Stimulated activated CD8-positive, alpha-beta memory T cell treated with anti-CD3 and anti-CD28 coated beads, Interleukin-15, amount 100 ng/mL, for 48 hours (primary cell): ENCODE results near the gene ATF7IP2.
"Not testable (repeated sequence)": the region's sequence is repeated elsewhere in the genome, so short reads cannot be mapped to it uniquely, and the experiment has no call there.

Source experiments
- DNase-seq, 2 donors: peaks; one replicate each; pipeline ENCODE4 v3.0.0-alpha.2; 2020; ENCODE audit warnings: low read depth in 2 of 2

Gene ATF7IP2, protein sequence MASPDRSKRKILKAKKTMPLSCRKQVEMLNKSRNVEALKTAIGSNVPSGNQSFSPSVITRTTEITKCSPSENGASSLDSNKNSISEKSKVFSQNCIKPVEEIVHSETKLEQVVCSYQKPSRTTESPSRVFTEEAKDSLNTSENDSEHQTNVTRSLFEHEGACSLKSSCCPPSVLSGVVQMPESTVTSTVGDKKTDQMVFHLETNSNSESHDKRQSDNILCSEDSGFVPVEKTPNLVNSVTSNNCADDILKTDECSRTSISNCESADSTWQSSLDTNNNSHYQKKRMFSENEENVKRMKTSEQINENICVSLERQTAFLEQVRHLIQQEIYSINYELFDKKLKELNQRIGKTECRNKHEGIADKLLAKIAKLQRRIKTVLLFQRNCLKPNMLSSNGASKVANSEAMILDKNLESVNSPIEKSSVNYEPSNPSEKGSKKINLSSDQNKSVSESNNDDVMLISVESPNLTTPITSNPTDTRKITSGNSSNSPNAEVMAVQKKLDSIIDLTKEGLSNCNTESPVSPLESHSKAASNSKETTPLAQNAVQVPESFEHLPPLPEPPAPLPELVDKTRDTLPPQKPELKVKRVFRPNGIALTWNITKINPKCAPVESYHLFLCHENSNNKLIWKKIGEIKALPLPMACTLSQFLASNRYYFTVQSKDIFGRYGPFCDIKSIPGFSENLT

DNA sequence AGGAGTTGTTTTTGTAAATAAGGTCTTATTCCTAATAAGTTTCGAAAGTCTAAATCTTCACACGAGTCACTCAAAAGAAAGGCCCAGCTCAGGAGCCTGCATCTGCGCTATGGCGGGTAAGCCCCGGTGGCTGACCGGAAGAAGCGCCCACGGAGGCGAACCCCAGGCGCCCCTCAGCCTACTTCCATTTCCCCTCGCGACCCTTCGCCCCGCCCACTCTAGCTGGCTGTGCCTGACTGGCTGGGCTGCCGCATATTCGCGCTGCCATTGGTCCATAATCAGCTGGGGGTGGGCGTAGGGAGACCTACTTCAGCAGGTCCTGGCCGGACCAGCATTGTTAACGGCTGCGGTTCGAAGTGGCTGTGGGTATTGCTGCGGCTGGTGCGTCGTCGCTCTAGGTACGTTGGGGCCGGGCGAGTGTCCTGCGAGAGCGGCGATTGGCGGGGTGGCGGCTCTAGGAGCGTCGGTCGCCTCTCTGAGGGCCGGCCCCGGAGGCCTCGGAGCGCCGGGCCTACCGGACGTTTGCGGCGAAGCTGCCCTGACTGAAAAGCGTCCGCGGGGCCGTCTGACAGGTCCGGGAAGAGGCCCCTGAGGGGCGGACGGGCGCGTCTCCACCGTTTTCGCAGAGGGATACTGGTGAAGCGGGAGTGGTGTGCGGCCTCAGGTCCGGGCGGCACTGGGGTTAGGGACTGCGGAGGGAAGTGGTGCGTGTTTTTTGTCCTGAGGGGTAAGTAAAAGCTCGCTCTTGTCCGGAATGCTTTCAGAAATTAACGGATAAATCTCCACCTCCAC lies at the start of gene ATF7IP2:
ATF7IP2 (plus strand) TSS at position 337 of the 792 bp plus-strand sequence. CDS start 44,560 bp downstream, outside the sequence.
- DNase-seq, result peak; percentile 86 to 90

DNA sequence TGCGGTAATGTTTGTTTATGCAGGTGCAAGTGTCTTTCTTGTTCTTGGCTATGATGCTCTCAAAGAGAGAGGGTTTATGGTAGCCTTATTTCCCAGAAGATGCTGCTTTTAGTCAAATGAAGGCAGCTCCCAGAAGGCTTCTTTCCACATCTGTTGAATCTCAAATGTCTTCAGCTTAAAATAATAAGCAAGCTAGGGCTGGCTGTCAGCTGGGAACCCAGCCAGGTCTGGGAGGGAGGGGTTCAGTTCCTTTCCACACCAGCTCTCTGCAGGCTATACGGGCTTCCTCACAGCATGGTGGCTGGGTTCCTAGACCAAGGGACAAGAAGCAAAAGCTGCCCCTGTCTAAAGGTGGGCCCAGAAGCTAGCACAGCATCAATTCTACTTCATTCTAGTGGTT lies 47.4 kb upstream of the ATF7IP2 start:
- DNase-seq, result no peak

DNA sequence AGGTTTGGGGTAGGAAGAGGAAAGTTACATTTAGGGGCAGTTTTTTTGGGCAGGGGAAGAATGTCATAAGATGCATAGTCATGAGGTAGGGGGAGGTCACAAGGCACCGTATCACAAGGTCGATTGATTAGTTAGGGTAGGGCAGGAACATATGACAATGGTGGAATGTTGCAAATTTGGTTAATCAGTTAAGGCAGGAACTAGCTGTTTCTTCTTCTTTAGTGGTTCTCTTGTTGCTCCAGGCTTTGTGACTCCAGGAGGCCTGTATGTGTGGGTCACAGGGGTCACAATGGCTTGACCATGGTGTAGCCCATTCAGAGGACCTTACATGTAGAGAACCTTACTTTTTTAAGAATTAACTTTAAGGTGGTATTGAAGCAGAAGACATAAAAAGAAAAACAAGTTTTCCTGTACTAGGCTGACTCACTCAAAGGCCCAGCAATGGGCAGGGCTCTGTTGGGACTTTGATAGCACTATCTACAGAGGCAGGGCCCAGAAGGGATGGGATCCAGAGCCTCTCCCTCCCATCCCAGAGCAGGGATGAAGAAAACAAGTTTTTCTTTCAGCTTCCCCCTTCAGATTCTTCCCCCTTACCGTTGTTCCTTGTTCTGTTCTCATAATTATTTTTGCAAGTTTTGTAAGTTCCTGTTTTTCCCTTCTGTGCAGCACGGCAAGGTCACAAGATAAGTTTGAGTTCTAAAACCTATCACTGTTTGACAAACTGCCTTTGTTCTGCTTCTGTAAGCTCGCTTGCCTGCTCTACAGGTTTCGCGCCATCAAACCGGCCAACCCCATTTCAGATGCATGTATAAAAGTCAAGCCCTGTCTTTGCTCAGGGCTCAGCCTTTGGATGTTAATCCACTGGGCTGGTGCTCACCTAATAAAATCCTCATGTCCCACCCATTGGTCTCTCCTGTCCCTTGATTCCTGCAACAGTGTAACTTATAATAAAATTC lies 45.8 kb upstream of the ATF7IP2 start:
- no peak for DNase-seq

DNA sequence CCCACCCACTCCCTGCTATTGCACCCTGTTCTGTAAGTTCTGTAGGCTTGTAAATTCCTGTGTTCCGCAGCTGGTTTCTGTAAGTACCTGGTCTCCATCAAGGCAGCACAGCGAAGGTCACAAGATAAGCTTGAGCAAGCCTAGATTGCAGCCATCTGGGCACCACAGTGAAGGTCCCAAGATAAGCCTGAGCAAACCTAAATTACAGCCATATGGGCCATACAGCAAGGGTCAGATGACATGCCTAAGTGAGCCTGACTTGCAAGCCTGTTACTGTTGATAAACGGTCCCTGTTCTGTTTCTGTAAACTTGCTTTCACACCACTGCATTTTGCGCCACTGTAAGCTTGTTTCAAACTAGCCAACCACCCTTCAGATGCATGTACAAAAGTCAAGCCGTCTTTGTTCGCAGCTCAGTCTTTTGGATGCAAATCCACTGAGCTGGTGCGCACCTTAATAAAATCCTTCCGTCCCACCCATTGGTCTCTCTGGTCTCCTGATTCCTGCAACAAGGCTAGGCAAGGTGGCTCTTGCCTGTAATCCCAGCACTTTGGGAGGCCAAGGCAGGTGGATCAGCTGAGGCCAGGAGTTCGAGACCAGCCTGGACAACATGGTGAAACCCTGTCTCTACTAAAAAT lies 42.6 kb upstream of the ATF7IP2 start:
- no peak for DNase-seq

DNA sequence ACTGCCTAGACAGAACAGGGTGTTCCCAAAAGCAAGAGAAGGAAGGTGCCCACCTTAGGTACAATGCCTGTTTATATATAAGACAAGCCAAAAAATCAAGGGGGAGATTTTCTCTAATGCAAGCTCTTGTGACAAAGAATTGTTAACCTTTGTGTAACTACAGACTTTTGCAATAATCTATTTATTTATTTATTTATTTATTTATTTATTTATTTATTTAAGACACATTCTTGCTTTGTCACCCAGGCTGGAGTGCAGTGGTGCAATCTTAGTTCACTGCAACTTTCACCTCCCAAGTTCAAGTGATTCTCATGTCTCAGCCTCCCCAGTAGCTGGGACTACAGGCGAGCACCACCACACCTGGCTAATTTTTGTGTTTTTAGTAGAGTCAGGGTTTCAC lies 41.2 kb upstream of the ATF7IP2 start:
- DNase-seq, result not testable (repeated sequence)

DNA sequence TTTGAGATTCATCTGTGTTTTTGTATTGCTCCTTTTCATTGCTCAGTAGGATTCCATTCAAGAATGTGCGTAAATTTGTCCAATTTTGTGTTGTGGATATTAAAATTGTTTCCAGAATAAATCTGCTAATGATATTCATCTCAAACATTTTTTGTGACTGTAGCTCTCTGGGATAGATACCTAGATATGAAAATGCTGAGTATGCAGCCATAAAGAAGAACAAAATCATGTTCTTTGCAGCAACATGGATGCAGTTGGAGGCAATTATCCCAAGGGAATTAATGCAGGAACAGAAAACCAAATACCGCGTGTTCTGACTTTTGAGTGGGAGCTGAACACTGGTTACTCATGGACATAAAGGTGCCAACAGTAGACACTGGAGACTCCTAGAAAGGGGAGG lies 40.2 kb upstream of the ATF7IP2 start:
- no peak for DNase-seq

DNA sequence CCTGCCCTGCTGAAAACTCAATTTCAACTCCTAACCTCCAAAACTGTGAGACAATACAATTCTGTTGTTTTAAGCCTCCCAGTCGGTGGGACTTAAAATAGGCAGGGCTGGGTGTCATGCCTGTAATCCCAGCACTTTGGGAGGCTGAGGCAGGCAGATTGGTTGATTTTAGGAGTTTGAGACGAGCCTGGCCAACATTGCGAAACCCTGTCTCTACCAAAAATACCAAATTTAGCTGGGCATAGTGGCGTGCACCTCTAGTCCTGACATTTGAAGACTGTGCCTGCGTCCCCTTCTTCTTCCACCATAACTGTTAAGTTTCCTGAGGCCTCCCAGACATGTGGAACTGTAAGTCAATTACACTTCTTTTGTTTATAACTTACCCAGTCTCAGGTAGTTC lies 36.0 kb upstream of the ATF7IP2 start:
- DNase-seq, result no peak

DNA sequence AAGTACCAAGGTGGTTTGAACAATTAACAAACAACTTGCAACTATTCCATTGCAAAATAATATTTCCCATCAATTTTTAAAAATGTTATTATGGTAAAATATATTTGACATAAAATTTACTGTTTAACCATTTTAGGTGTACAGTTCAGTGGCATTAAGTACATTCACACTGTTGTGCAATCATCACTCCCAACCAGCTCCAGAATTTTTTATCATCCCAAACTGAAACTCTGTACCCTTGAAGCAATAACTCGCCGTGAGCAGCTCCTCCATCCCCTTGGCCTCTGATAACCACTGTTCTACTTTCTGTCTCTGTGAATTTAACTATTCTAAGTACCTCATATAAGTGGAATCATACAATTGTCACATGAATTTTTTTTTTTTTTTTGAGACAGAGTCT lies 33.6 kb upstream of the ATF7IP2 start:
- DNase-seq, result no peak

DNA sequence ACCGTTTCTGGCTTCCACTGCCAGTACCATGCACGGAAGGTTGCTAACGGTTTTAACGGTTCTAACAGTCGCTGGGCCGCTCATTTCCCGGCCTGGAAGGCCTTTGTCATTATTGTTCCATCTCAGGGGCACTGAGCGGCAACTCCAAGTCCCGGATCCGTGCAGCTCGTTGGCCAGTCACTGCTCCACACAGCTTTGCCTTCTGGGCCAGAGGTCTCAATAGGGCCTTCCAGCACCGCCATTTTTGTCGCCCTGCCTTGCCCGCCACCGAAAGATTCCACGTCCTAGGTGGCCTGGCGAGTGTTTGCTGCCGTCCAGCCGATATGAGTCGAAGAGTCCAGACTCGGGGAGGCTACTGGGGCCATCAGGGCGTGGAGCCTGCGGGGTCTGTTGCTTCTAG lies 30.3 kb upstream of the ATF7IP2 start:
- DNase-seq, result no peak

DNA sequence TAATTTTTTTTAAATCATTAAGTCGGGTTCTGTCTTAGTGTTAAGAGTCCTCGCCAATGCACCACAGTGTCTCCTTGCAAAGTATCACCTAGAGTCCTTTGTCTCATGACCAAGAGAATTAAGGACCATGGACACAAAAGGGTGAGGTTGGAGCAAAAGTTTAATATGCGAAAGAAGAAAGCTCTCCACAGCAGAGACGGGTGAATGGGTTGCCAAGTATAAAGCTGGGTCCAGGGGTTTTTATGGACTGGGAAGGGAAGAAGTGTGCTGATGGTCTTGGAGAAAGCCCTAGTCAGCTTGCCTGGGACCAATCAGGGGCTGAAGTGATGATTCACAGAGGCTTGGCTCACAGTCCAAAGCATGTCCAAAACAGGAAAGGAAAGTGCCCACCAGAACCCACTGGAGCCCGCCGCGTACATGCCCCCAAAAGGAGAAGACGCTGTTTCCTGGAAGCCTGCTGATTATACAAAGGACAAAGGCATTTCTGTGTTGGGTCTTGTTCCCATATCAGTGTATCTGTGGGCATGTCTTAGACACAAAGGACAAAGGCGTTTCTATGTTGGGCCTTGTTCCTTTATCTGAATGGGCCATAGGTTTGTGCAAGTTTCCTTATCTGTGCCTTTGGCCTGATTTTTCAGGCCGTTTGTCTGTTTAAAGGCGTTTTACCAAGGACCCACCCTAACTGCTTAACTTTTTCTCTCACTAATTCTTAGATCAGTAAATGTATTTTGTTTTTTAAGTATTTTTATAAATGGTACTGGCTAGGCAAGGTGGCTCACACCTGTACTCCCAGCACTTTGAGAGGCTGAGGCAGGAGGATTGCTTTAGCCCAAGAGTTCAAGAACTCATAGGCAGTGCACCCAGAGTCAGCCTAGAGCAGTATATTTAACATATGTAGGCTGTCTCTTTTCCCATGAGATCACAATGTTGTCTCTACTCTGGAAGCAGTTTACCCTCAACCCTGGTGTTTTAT lies 28.7 kb upstream of the ATF7IP2 start:
- no peak for DNase-seq

DNA sequence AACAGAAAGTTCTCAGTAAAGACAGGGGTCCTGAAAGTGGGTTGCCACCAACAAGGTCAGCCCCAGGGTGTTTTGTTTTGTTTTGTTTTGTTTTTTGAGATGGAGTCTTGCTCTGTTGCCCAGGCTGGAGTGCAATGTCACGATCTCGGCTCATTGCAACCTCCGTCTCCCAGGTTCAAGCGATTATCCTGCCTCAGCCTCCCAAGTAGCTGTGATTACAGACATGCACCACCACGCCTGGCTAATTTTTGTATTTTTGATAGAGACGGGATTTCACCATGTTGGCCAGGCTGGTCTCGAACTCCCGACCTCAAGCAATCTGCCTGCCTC lies 24.1 kb upstream of the ATF7IP2 start:
- not testable (repeated sequence) for DNase-seq

DNA sequence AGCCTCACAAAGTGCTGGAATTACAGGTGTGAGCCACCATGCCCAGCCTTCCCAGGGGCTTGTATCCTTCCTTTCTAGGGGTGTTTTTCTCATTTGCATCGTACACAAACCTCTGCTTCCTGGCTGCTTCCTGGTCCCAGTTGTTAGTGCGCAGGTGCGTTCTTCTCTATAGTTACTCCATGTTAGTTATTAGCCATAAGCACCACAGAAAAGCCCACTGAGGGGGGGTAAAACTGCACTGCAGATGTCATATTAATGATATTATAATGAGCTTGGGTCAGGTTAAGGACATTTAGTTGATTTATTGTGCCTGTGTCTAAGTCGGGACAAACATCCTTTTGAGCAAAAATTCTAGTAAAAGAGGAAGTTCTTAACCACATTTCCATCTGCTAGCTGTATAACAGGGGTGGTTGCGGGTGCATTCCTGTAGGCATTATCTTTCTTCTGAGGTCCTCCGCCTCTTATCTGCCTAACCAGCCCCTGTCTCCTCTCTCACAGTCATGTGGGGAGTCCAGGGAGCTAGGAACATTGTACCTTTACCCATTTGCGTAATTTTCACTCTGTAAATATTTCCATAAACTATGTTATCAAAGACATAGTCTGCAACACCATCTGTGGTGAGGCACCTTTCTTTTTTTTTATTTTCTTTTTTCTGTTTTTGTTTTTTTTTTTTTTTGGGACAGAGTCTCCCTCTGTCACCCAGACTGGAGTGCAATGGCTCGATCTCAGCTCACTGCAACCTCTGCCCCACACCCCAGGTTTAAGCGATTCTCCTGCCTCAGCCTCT lies 23.6 kb upstream of the ATF7IP2 start:
- no peak for DNase-seq

DNA sequence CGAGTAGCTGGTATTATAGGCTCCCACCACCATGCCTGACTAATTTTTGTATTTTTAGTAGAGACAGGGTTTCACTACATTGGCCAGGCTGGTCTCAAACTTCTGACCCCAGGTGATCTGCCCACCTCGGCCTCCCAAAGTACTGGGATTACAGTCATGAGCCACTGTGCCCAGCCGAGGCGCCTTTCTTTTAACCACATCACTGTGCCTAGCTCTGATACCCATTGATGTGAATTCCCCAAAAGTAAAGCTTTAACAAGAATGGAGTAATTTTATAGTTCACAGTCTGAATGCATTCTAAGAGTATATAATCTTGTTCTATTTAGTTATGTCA lies 23.0 kb upstream of the ATF7IP2 start:
- DNase-seq, result not testable (repeated sequence)

DNA sequence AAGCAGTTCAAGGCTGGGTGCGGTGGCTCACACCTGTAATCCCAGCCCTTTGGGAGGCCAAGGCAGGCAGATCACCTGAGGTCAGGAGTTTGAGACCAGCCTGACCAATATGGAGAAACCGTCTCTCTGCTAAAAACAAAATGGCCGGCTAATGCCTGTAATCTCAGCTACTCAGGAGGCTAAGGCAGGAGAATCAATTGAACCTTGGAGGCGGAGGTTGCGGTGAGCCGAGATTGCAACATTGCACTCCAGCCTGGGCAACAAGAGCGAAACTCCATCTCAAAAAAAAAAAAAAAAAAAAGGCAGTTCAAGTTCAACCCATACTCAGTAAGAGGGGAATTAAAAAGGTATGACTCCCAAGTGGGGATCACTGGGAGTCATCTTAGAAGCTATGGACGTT lies 19.2 kb upstream of the ATF7IP2 start:
- DNase-seq, result not testable (repeated sequence)

DNA sequence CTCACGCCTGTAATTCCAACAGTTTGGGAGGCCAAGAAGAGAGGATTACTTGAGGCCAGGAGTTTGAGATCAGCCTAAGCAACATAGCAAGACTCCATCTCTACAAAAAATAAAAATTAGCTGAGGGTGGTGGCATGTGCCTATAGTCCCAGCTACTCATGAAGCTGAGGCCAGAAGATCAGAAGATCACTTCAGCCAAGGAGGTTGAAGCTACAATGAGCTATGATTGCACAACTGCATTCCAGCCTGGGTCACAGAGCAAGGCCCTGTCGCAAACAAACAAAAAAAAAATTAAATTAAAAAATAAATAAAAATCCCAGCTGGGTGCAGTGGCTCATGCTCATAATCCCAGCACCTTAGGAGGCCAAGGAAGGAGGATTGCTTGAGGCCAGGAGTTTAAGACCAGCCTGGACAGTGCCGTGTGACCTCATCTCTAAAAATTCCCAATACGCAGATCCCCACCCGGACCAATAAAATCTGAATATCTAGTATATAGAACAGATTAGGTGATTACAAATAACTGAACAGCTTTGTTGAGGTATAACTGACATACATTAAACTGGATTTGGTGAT lies 18.2 kb upstream of the ATF7IP2 start:
- DNase-seq, result no peak

DNA sequence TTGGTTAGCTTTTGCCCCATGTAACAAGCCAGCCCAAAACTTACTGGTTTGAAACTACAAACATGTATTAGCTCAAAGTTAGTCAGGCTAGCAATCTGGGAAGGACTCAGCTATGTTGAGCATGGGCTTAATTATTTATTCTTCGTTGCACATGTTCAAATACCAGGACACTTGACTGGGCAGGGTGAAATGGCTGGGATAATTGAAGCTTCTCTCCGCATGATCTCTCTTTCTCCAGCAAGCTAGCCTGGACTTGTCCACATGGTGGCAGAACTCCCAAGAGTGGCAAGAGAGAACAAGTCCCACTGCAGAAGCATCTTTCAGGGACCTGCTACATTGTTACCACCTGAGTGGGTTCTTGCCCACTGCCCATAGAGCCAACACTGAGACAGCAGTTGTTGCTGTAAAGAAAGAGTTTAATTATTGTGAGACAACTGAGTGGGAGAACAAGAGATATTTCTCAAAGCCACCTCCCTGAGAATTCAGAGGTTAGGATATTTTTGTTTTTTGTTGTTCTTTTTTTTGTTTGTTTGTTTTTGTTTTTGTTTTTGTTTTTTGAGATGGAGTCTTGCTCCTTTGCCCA lies 16.8 kb upstream of the ATF7IP2 start:
- DNase-seq, result no peak

DNA sequence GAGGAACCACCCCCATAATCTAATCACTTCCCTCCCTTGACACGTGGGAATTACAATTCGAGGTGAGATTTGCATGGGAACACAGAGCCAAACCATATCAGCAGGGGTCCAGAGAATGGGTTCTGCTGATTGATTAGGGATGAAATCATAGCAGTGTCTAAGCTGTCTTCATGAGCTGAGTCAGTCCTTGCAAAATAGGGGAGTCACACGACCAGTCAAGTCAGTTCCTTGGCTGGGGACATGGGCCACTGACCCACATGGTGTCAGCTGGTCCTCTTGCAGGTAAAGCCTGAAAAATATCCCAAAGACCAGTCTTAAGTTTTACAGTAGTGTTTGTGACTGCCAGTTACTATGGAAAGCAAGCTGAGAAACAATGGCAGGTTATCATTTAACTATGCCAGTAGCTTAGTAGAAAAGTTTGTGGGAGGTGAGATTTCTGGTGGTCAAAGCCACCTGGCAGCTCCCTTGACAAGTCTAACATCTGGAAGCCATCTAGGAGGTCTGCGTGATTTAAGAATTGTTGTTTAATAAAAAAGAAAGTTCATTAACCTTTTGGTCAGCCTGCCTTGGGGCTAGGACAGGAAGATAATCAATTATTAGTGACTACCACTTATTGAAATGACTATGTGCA lies 15.7 kb upstream of the ATF7IP2 start:
- DNase-seq, result no peak

DNA sequence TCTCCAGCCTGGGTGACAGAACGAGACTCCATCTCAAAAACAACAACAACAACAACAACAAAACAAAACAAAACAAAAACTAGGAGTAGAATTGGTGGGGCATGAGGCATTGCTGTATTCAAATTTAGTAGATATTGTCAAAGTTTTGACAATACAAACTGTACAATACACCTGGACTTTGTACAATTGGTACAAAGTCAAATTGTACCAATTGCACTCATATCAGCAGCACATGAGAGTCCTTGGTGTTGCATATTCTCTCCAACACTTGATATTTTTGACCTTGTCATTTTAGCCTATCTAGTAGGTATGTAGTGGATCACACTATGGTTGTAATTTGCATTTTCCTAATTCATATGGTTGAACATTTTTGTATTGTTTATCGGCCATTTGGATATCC lies 14.3 kb upstream of the ATF7IP2 start:
- DNase-seq, result no peak
